Measurements from ENCODE around the gene NHLRC2. TPM values are rescaled to one million over a fixed set of nuclear protein-coding genes. Genes with fewer than 3 reads are reported as not detected.

NHLRC2 gene
- total and polyA plus RNA-seq, 2 donors (not counting 3 experiments of a cell fraction or from before 2014, with no cell fraction given), result 5.2 to 28.2 TPM

DNA sequence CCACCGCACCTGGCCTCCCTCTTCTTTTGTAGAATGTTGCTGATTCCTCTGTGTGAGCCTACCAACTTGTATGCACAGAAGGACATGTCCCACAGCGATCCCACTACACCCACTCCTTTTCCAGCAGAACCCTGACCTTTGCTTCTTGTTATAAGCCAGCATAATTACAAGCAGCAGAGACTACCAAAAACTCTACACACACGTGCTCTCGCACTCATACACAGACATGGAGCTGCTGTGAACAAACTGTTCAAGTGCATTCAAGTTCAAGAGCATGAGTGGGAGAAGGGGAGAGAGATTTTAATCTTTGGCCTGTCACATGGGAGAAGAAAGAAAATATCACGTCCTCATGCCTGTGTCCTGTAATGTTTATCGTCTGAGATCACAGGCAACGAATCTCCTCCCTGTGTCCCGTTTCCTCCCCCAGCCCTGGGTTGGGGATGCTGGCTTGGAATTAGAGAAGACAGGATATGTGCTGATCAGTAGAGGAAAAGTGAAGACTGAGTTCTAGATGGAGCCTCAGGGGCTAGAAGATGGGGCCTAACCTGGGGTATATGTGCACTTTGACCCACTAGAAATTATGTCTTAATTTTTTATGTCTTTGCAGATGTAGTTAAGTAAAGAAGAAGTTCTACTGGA lies 79.6 kb downstream of the NHLRC2 start:
- H3K79me2 ChIP-seq (ENCODE audit: control insufficient read depth, insufficient read depth, low read length), result no peaks in the 10 kb centered on the region
- dilution Hi-C loops (cut with MboI; ENCODE audit: extremely low pct_ligation_motif_present, low sequenced_read_pairs) (no loop called here), intact Hi-C loops (cut with micrococcal nuclease) (no loop called here)
- no peak overlapping the region for H3K4me3 ChIP-seq (replicated peaks in 1 of 3; ENCODE audit: insufficient read depth in 1 of 3, low read depth in 1 of 3, low read length in 3 of 3)
- H3K4me1 ChIP-seq (ENCODE audit: control insufficient read depth, extremely low read depth, insufficient read depth, low read length), result peaks cover 22% of the 10 kb centered on the region
- no peaks in the 10 kb centered on the region for H3K36me3 ChIP-seq (ENCODE audit: control insufficient read depth in 2 of 2, extremely low read depth in 1 of 2, insufficient read depth in 2 of 2, low read length in 2 of 2)
- FAIRE-seq (no peak), DNase-seq (ENCODE audit: low read depth, low spot score) (no peak)
- TF ChIP-seq JUN (IDR thresholded peaks at IDR 0.05; ENCODE audit: borderline replicate concordance, insufficient read depth, insufficient read length, low read depth), result no peak
- TF ChIP-seq GATA2 (IDR thresholded peaks at IDR 0.05; ENCODE audit: insufficient read depth, insufficient read length, low read depth, low read length), result no peak
- TF ChIP-seq, protein P1, sequence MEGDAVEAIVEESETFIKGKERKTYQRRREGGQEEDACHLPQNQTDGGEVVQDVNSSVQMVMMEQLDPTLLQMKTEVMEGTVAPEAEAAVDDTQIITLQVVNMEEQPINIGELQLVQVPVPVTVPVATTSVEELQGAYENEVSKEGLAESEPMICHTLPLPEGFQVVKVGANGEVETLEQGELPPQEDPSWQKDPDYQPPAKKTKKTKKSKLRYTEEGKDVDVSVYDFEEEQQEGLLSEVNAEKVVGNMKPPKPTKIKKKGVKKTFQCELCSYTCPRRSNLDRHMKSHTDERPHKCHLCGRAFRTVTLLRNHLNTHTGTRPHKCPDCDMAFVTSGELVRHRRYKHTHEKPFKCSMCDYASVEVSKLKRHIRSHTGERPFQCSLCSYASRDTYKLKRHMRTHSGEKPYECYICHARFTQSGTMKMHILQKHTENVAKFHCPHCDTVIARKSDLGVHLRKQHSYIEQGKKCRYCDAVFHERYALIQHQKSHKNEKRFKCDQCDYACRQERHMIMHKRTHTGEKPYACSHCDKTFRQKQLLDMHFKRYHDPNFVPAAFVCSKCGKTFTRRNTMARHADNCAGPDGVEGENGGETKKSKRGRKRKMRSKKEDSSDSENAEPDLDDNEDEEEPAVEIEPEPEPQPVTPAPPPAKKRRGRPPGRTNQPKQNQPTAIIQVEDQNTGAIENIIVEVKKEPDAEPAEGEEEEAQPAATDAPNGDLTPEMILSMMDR (IDR thresholded peaks at IDR 0.05; ENCODE audit: extremely low read depth in 1 of 2, insufficient read depth in 1 of 2, low read depth in 1 of 2, low read length in 2 of 2), result no peak
- TF ChIP-seq, protein P2, sequence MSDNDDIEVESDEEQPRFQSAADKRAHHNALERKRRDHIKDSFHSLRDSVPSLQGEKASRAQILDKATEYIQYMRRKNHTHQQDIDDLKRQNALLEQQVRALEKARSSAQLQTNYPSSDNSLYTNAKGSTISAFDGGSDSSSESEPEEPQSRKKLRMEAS (IDR thresholded peaks at IDR 0.05; ENCODE audit: insufficient read depth, insufficient read length), result no peak
- no peak for TF ChIP-seq POLR2A (IDR thresholded peaks at IDR 0.05; ENCODE audit: low read depth, low read length)
- TF ChIP-seq MYC (IDR thresholded peaks at IDR 0.05; ENCODE audit: low read depth, low read length), result no peak
- TF ChIP-seq POLR2AphosphoS5 (IDR thresholded peaks at IDR 0.05; ENCODE audit: insufficient read depth, low read depth, low read length), result no peak
- no peak for TF ChIP-seq FOS (IDR thresholded peaks at IDR 0.05; ENCODE audit: borderline replicate concordance, insufficient read depth, low read length)
- TF ChIP-seq EZH2 (IDR thresholded peaks at IDR 0.05; ENCODE audit: borderline replicate concordance, low read depth, low read length, severe bottlenecking), result no peak
- BruUV-seq (replicated peaks), result no TSS peak
- H3K9me3 ChIP-seq (replicated peaks; ENCODE audit: control insufficient read depth, insufficient read depth, low read length), result no peaks in the 10 kb centered on the region
- no peaks in the 10 kb centered on the region for H3K27me3 ChIP-seq (ENCODE audit: control insufficient read depth in 2 of 2, insufficient read depth in 2 of 2, low read length in 2 of 2)
- H3K9ac ChIP-seq (replicated peaks; ENCODE audit: extremely low read depth, insufficient read depth, low read length), result no peak overlapping the region
- ChIA-PET POLR2A (no interaction called here), CTCF (no interaction called here)
- no peaks in the 10 kb centered on the region for H3K9me1 ChIP-seq (replicated peaks; ENCODE audit: control insufficient read depth, extremely low read depth, insufficient read depth, low read length)
- H3K27ac ChIP-seq (ENCODE audit: insufficient read depth, low read depth, low read length), result no peak overlapping the region
- H3K4me2 ChIP-seq (ENCODE audit: insufficient read depth, low read length), result no peak overlapping the region
- H2AFZ ChIP-seq (ENCODE audit: low read depth, low read length), result no peak overlapping the region
- H4K20me1 ChIP-seq (replicated peaks; ENCODE audit: control insufficient read depth, extremely low read depth, insufficient read depth, low read length), result no peaks in the 10 kb centered on the region

Data from endothelial cell of umbilical vein (primary cell).